Caco-2 (cell line): ENCODE results near the gene ZNF106. TPM values are rescaled to one million over a fixed set of nuclear protein-coding genes. Genes with fewer than 3 reads are reported as not detected.

Experiments used
- BruUV-seq: library from RNA; stranded (reverse); fragments of 400-500 nt; replicated peaks from 2 replicates; lab custom pipeline; 2021; lab: Mats Ljungman, UMichigan
- CTCF ChIA-PET: fragments of 300-600 bp; sonication (Branson Sonifier 250); formaldehyde crosslinking; loops from one replicate; lab custom pipeline; 2022; ENCODE audit warnings: antibody characterized with exemption; lab: Charles Lee
- POLR2A ChIA-PET: fragments of 300-600 bp; sonication (Branson Sonifier 250); formaldehyde crosslinking; loops from one replicate; lab custom pipeline; 2022; ENCODE audit warnings: antibody characterized with exemption; lab: Charles Lee
- DNase-seq, 2 experiments: peaks; one replicate each; pipeline versions ENCODE4 v3.0.0 to v3.0.0-alpha.2; 2020 to 2022
- H3K27me3 ChIP-seq: replicated peaks from 2 replicates; pipeline ENCODE4 v1.6.0; 2011; ENCODE audit warnings: low read length; ENCODE audit not compliant: control insufficient read depth, insufficient read depth
- H3K36me3 ChIP-seq: 2 replicates; pipeline ENCODE4 v1.5.1; 2011; ENCODE audit warnings: low read length; ENCODE audit not compliant: control insufficient read depth, insufficient read depth
- H3K4me1 ChIP-seq: fragments of 250-450 bp; sonication (Bioruptor Pico); 2 replicates; pipeline ENCODE4 v1.5.1; 2020; ENCODE audit warnings: mild to moderate bottlenecking
- H3K4me3 ChIP-seq: 2 replicates; pipeline ENCODE4 v1.5.1; 2011; ENCODE audit warnings: low read depth, mild to moderate bottlenecking, control low read depth, low read length
- H3K9me3 ChIP-seq: fragments of 250-450 bp; sonication (Bioruptor Pico); 2 replicates; pipeline ENCODE4 v1.5.1; 2020; ENCODE audit warnings: mild to moderate bottlenecking, moderate library complexity
- H3K27ac Mint-ChIP-seq: one replicate; pipeline ENCODE4 v1.8.0; 2022; ENCODE audit warnings: mixed read lengths; ENCODE audit not compliant: unreplicated experiment
- H3K27me3 Mint-ChIP-seq: one replicate; pipeline ENCODE4 v1.8.0; 2022; ENCODE audit warnings: mixed read lengths; ENCODE audit not compliant: insufficient read depth, unreplicated experiment
- H3K36me3 Mint-ChIP-seq: one replicate; pipeline ENCODE4 v1.8.0; 2022; ENCODE audit warnings: mild to moderate bottlenecking, mixed read lengths; ENCODE audit not compliant: insufficient read depth, unreplicated experiment
- H3K4me1 Mint-ChIP-seq: one replicate; pipeline ENCODE4 v1.8.0; 2022; ENCODE audit warnings: low read depth, mixed read lengths; ENCODE audit not compliant: unreplicated experiment
- H3K4me3 Mint-ChIP-seq: one replicate; pipeline ENCODE4 v1.8.0; 2022; ENCODE audit warnings: mild to moderate bottlenecking, moderate library complexity, mixed read lengths; ENCODE audit not compliant: unreplicated experiment
- H3K9me3 Mint-ChIP-seq: one replicate; pipeline ENCODE4 v1.8.0; 2022; ENCODE audit warnings: mixed read lengths; ENCODE audit not compliant: unreplicated experiment
- intact Hi-C: fragments of 100-400 bp; cut with micrococcal nuclease; formaldehyde crosslinking; loops from one replicate; pipeline ENCODE4 v1.10.0; 2022; ENCODE audit not compliant: unreplicated experiment
- total RNA-seq: library from RNA; stranded (reverse); gene quantifications from 2 replicates; pipeline ENCODE4 v1.2.3, GENCODE V29; 2022
- TF ChIP-seq, protein P1 (sequence below), 2 experiments: fragments of 200-600 bp in 1 of 2; IDR thresholded peaks; 1 replicate in 1 of 2; 2 replicates in 1 of 2; pipeline versions ENCODE4 v1.5.1 to v1.8.0; 2011 to 2022; ENCODE audit warnings: antibody characterized with exemption in 1 of 2, control low read depth in 1 of 2, inconsistent platforms in 1 of 2, low read depth in 1 of 2, low read length in 1 of 2, mild to moderate bottlenecking in 1 of 2, moderate library complexity in 1 of 2; ENCODE audit not compliant: insufficient read depth in 1 of 2, severe bottlenecking in 1 of 2, unreplicated experiment in 1 of 2

The ZNF106 gene
- total RNA-seq, 1 experiment from 2014 or later, result 47.8 TPM

DNA sequence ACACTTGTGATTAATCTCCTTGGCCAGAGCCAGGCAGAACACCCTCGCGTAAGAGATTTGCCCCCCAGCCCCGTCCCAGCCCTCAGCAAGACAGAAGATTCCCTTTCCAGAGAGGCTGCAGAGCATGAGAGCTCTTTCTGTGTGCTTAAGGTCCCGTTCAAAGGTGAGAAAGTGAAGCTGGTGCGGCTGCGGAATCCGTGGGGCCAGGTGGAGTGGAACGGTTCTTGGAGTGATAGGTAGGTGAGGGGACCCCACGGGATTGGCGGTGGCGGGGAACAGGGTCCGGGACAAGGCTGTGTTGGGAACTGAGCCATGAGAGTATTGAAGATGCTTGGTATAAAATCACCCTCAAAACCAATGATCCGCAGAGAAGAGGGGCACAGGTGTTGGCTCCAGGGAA is 96.8 kb downstream of the ZNF106 start:
- peaks cover 36% of the 10 kb centered on the region for H3K4me1 ChIP-seq
- Mint-ChIP-seq H3K4me3 (no peak overlapping the region), H3K27ac (peak overlapping the region; percentile 95), H3K27me3 (no peaks in the 10 kb centered on the region), H3K36me3 (no peaks in the 10 kb centered on the region), H3K4me1 (peaks cover 14% of the 10 kb centered on the region), H3K9me3 (no peaks in the 10 kb centered on the region)
- DNase-seq, result no peak
- no peaks in the 10 kb centered on the region for H3K27me3 ChIP-seq
- H3K4me3 ChIP-seq, result no peak overlapping the region
- BruUV-seq, result no TSS peak
- ChIA-PET POLR2A (no interaction called here), CTCF (no interaction called here)
- no peaks in the 10 kb centered on the region for H3K9me3 ChIP-seq
- no peaks in the 10 kb centered on the region for H3K36me3 ChIP-seq
- intact Hi-C loops, result loop anchor here (5.0 kb wide), 1 partner anchor 78 kb away; no protein-coding TSS in a partner anchor
- TF ChIP-seq, protein P1, sequence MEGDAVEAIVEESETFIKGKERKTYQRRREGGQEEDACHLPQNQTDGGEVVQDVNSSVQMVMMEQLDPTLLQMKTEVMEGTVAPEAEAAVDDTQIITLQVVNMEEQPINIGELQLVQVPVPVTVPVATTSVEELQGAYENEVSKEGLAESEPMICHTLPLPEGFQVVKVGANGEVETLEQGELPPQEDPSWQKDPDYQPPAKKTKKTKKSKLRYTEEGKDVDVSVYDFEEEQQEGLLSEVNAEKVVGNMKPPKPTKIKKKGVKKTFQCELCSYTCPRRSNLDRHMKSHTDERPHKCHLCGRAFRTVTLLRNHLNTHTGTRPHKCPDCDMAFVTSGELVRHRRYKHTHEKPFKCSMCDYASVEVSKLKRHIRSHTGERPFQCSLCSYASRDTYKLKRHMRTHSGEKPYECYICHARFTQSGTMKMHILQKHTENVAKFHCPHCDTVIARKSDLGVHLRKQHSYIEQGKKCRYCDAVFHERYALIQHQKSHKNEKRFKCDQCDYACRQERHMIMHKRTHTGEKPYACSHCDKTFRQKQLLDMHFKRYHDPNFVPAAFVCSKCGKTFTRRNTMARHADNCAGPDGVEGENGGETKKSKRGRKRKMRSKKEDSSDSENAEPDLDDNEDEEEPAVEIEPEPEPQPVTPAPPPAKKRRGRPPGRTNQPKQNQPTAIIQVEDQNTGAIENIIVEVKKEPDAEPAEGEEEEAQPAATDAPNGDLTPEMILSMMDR (IDR thresholded peaks at IDR 0.05; ENCODE audit: insufficient read depth in 1 of 2, low read depth in 1 of 2, low read length in 1 of 2, severe bottlenecking in 1 of 2, unreplicated experiment in 1 of 2), result no peak

DNA sequence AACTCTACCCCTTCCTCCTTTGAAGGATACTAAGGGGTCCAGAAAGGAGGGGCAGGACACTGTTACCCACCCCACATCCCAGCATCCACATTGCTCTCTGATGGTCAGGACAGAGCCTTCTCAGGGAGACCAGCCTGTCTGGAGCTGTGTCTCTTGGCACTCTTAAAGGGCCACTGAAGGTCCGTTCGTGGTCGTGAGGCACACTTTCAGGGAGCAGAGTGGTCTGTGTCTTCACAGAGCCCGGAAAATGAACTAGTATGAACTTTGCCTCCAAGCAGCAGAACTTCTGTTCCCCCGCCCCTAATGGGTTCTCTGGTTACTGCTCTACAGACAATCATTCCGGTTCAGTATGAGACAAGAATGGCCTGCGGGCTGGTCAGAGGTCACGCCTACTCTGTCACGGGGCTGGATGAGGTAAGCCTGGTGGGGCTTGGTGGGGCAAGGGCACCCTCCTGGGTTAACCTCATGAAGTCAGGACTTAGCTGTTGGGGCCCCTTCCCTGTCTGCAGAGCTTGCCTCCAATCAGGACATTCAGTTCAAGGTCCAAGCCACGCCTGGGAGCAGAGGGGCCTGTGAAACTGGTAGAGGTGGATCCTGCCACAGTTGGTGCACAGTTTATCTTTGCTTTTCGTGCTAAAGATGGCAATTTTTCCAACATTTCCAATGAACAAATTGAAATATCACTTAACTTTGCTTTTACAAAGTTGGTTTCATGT is 98.5 kb downstream of the ZNF106 start:
- Mint-ChIP-seq H3K27me3 (no peaks in the 10 kb centered on the region), H3K9me3 (no peaks in the 10 kb centered on the region), H3K36me3 (no peaks in the 10 kb centered on the region), H3K4me3 (peak overlapping the region; percentile 70), H3K4me1 (peaks cover 14% of the 10 kb centered on the region), H3K27ac (peak overlapping the region; percentile 95)
- H3K27me3 ChIP-seq, result no peaks in the 10 kb centered on the region
- BruUV-seq, result no TSS peak
- ChIA-PET CTCF (interaction anchor here (0.6 to 1.0 kb wide), 4 partner anchors 9 to 308 kb away, joined by 3 to 6 read pairs (median 4); no protein-coding TSS in a partner anchor), POLR2A (interaction anchor here (0.9 to 1.0 kb wide), 6 partner anchors 9 to 420 kb away, joined by 3 to 6 read pairs (median 3); partner anchors contain the start of genes EHD4, GANC and TMEM87A)
- peaks cover 36% of the 10 kb centered on the region for H3K4me1 ChIP-seq
- TF ChIP-seq, protein P1 (IDR thresholded peaks at IDR 0.05; ENCODE audit: insufficient read depth in 1 of 2, low read depth in 1 of 2, low read length in 1 of 2, severe bottlenecking in 1 of 2, unreplicated experiment in 1 of 2), result no peak
- no peaks in the 10 kb centered on the region for H3K9me3 ChIP-seq
- peak overlapping the region; percentile 30 for H3K4me3 ChIP-seq
- DNase-seq, result peak; percentile 96 to 98
- H3K36me3 ChIP-seq, result no peaks in the 10 kb centered on the region
- intact Hi-C loops, result loop anchor here (1.0 to 5.0 kb wide), 2 partner anchors 80 to 119 kb away; partner anchors contain the start of genes GANC and TMEM87A

DNA sequence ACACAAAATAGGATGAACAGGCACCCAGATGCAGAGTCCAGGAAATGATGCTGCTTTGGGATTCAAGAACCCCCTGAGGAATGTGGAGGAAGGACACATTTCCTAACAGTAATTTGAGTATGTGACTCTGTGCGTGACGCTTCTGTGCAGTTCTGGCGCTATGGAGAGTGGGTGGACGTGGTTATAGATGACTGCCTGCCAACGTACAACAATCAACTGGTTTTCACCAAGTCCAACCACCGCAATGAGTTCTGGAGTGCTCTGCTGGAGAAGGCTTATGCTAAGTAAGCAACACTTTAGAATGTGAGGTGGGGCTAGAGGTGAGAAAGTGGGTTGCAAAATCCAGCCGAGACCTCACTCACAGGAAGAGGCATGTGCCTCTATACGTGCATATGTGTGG is 103.3 kb downstream of the ZNF106 start:
- TF ChIP-seq, protein P1 (IDR thresholded peaks at IDR 0.05; ENCODE audit: insufficient read depth in 1 of 2, low read depth in 1 of 2, low read length in 1 of 2, severe bottlenecking in 1 of 2, unreplicated experiment in 1 of 2), result no peak
- CTCF ChIA-PET, result no interaction called here
- no peak overlapping the region for H3K27ac Mint-ChIP-seq
- POLR2A ChIA-PET, result no interaction called here
- H3K36me3 ChIP-seq, result no peaks in the 10 kb centered on the region
- no peak for DNase-seq
- H3K27me3 ChIP-seq, result no peaks in the 10 kb centered on the region
- H3K4me1 ChIP-seq, result peaks cover 17% of the 10 kb centered on the region
- no peaks in the 10 kb centered on the region for H3K9me3 Mint-ChIP-seq
- no peaks in the 10 kb centered on the region for H3K9me3 ChIP-seq
- H3K27me3 Mint-ChIP-seq, result no peaks in the 10 kb centered on the region
- intact Hi-C loops, result loop anchor here (5.0 to 10.0 kb wide), 2 partner anchors 163 to 320 kb away; no protein-coding TSS in a partner anchor
- no TSS peak for BruUV-seq
- H3K36me3 Mint-ChIP-seq, result no peaks in the 10 kb centered on the region
- H3K4me3 Mint-ChIP-seq, result no peak overlapping the region
- no peak overlapping the region for H3K4me3 ChIP-seq
- H3K4me1 Mint-ChIP-seq, result peaks cover 7% of the 10 kb centered on the region
